ENCODE results near the gene ETFA. TPM values are rescaled to one million over a fixed set of nuclear protein-coding genes. Genes with fewer than 3 reads are reported as not detected.

The ETFA gene
- total RNA-seq, 2 experiments from 2014 or later = 159 to 164 TPM

GRCh38 chr15:76330080-76330680 lies 18.9 kb upstream of the ETFA start:
- Mint-ChIP-seq H3K4me1 (ENCODE audit: low read depth) (peaks cover 2% of the 10 kb centered on the region), H3K9me3 (no peaks in the 10 kb centered on the region), H3K27me3 (peaks cover 48% of the 10 kb centered on the region), H3K27ac (no peak overlapping the region), H3K4me3 (no peak overlapping the region), H3K36me3 (ENCODE audit: low read depth) (no peaks in the 10 kb centered on the region)
- intact Hi-C loops (cut with micrococcal nuclease) = no loop called here
- ATAC-seq (no peak), DNase-seq (no peak)
- POLR2A ChIA-PET = no interaction called here
- CTCF ChIA-PET = interaction anchor here (0.8 to 1.6 kb wide), 6 partner anchors 12 to 180 kb away, joined by 3 to 8 read pairs (median 4); no protein-coding TSS in a partner anchor
- no peak for TF ChIP-seq CTCF (IDR thresholded peaks at IDR 0.05)

GRCh38 chr15:76328958-76329357 lies 17.7 kb upstream of the ETFA start:
- H3K4me3 Mint-ChIP-seq = no peak overlapping the region
- no peaks in the 10 kb centered on the region for H3K9me3 Mint-ChIP-seq
- H3K27ac Mint-ChIP-seq = no peak overlapping the region
- DNase-seq = no peak
- peaks cover 43% of the 10 kb centered on the region for H3K27me3 Mint-ChIP-seq
- no peaks in the 10 kb centered on the region for H3K36me3 Mint-ChIP-seq (ENCODE audit: low read depth)
- ChIA-PET CTCF (interaction anchor here (1.5 to 1.6 kb wide), 2 partner anchors 11 to 93 kb away, joined by 4 to 8 read pairs; no protein-coding TSS in a partner anchor), POLR2A (interaction anchor here (0.7 to 1.8 kb wide), 2 partner anchors 10 to 12 kb away, joined by 3 to 4 read pairs; no protein-coding TSS in a partner anchor)
- ATAC-seq = no peak
- TF ChIP-seq CTCF (IDR thresholded peaks at IDR 0.05) = no peak
- no peaks in the 10 kb centered on the region for H3K4me1 Mint-ChIP-seq (ENCODE audit: low read depth)
- intact Hi-C loops (cut with micrococcal nuclease) = no loop called here

GRCh38 chr15:76328106-76328696 lies 16.9 kb upstream of the ETFA start:
- ChIA-PET POLR2A (interaction anchor here (0.6 to 1.8 kb wide), 2 partner anchors 10 to 21 kb away, joined by 3 to 4 read pairs; no protein-coding TSS in a partner anchor), CTCF (interaction anchor here (1.4 kb wide), 1 partner anchor 8 kb away, joined by 3 read pairs; the partner anchor contains the start of gene ISL2)
- peaks cover 43% of the 10 kb centered on the region for H3K27me3 Mint-ChIP-seq
- no peak for DNase-seq
- H3K27ac Mint-ChIP-seq = no peak overlapping the region
- intact Hi-C loops (cut with micrococcal nuclease) = no loop called here
- no peak for ATAC-seq
- H3K4me1 Mint-ChIP-seq (ENCODE audit: low read depth) = no peaks in the 10 kb centered on the region
- no peaks in the 10 kb centered on the region for H3K9me3 Mint-ChIP-seq
- no peak overlapping the region for H3K4me3 Mint-ChIP-seq
- no peak for TF ChIP-seq CTCF (IDR thresholded peaks at IDR 0.05)
- H3K36me3 Mint-ChIP-seq (ENCODE audit: low read depth) = no peaks in the 10 kb centered on the region

- intact Hi-C loops (cut with micrococcal nuclease) = no loop called here
- no peaks in the 10 kb centered on the region for H3K9me3 Mint-ChIP-seq
- POLR2A ChIA-PET = interaction anchor here (1.8 kb wide), 1 partner anchor 9 kb away, joined by 4 read pairs; no protein-coding TSS in a partner anchor
- H3K36me3 Mint-ChIP-seq (ENCODE audit: low read depth) = no peaks in the 10 kb centered on the region
- no peak for DNase-seq
- no peaks in the 10 kb centered on the region for H3K4me1 Mint-ChIP-seq (ENCODE audit: low read depth)
- no peak overlapping the region for H3K27ac Mint-ChIP-seq
- TF ChIP-seq CTCF (IDR thresholded peaks at IDR 0.05) = no peak
- CTCF ChIA-PET = interaction anchor here (1.4 kb wide), 1 partner anchor 9 kb away, joined by 3 read pairs; the partner anchor contains the start of gene ISL2
- H3K27me3 Mint-ChIP-seq = peaks cover 43% of the 10 kb centered on the region
- H3K4me3 Mint-ChIP-seq = no peak overlapping the region
- no peak for ATAC-seq
Measured at GRCh38 chr15:76327191-76328105, 16.2 kb upstream of the ETFA start.

Measured in activated CD8-positive, alpha-beta T cell treated with anti-CD3 and anti-CD28 coated beads for 36 hours (primary cell).